ENCODE data around the gene WDR72. TPM values are rescaled to one million over a fixed set of nuclear protein-coding genes. Genes with fewer than 3 reads are reported as not detected.

The WDR72 gene
- total and polyA plus RNA-seq, 2 donors (not counting 1 experiment from before 2014, with no cell fraction given), result not detected

GRCh38 chr15:53539878-53540277, 219.6 kb downstream of the WDR72 start:
- no peaks in the 10 kb centered on the region for H3K27me3 ChIP-seq (replicated peaks in 1 of 4; ENCODE audit: control extremely low read depth in 1 of 4, control insufficient read depth in 3 of 4, insufficient read depth in 4 of 4, low read length in 3 of 4)
- no peaks in the 10 kb centered on the region for H4K20me1 ChIP-seq (ENCODE audit: control insufficient read depth, insufficient read depth, low read length, poor library complexity, severe bottlenecking)
- intact Hi-C loops (cut with micrococcal nuclease), result no loop called here
- Mint-ChIP-seq H3K4me1 (no peaks in the 10 kb centered on the region), H3K4me3 (no peak overlapping the region), H3K9me3 (ENCODE audit: insufficient read depth) (no peaks in the 10 kb centered on the region), H3K27ac (no peak overlapping the region), H3K27me3 (no peaks in the 10 kb centered on the region)
- no peak overlapping the region for H3K4me2 ChIP-seq (replicated peaks; ENCODE audit: low read depth, low read length, poor library complexity, severe bottlenecking)
- no CpG with 5 or more reads among the region's 3 CpGs for WGBS (ENCODE audit: insufficient coverage)
- H3K36me3 ChIP-seq (replicated peaks in 1 of 2; ENCODE audit: control extremely low read depth in 1 of 2, control insufficient read depth in 1 of 2, extremely low read depth in 1 of 2, insufficient read depth in 2 of 2, low read length in 1 of 2), result no peaks in the 10 kb centered on the region
- no peak overlapping the region for H2AFZ ChIP-seq (ENCODE audit: insufficient read depth, low read depth, low read length, poor library complexity, severe bottlenecking)
- H3K27ac ChIP-seq (ENCODE audit: low read length in 2 of 2), result no peak overlapping the region
- no peaks in the 10 kb centered on the region for H3K9me3 ChIP-seq (ENCODE audit: control extremely low read depth in 1 of 3, control insufficient read depth in 2 of 3, insufficient read depth in 1 of 3, low read length in 2 of 3)
- H3K79me2 ChIP-seq (ENCODE audit: control insufficient read depth, insufficient read depth, low read length), result no peaks in the 10 kb centered on the region
- H3K4me3 ChIP-seq (ENCODE audit: control extremely low read depth in 1 of 5, extremely low read depth in 1 of 5, insufficient read depth in 1 of 5, low read depth in 2 of 5, low read length in 4 of 5), result no peak overlapping the region
- DNase-seq (no peak), ATAC-seq (ENCODE audit: low read depth) (no peak)
- H3K4me1 ChIP-seq (ENCODE audit: control insufficient read depth in 2 of 2, insufficient read depth in 2 of 2, low read length in 2 of 2), result no peaks in the 10 kb centered on the region
- no peak overlapping the region for H3K9ac ChIP-seq (ENCODE audit: low read length)
- TF ChIP-seq CTCF (IDR thresholded peaks at IDR 0.05) (no peak), EZH2 (IDR thresholded peaks at IDR 0.05; ENCODE audit: borderline replicate concordance, insufficient read depth, low read depth, low read length, poor library complexity, severe bottlenecking) (no peak)
- CTCF ChIA-PET, result no interaction called here
- POLR2A ChIA-PET, result no interaction called here

GRCh38 chr15:53536479-53537120, 222.9 kb downstream of the WDR72 start:
- CTCF ChIA-PET, result interaction anchor here (0.9 to 1.0 kb wide), 2 partner anchors 10 to 16 kb away, joined by 3 to 4 read pairs; no protein-coding TSS in a partner anchor
- Histone ChIP-seq H3K79me2 (ENCODE audit: control insufficient read depth, insufficient read depth, low read length) (no peaks in the 10 kb centered on the region), H3K4me2 (replicated peaks; ENCODE audit: low read depth, low read length, poor library complexity, severe bottlenecking) (no peak overlapping the region), H3K9me3 (ENCODE audit: control extremely low read depth in 1 of 3, control insufficient read depth in 2 of 3, insufficient read depth in 1 of 3, low read length in 2 of 3) (no peaks in the 10 kb centered on the region), H3K27me3 (replicated peaks in 1 of 4; ENCODE audit: control extremely low read depth in 1 of 4, control insufficient read depth in 3 of 4, insufficient read depth in 4 of 4, low read length in 3 of 4) (no peaks in the 10 kb centered on the region), H3K4me3 (ENCODE audit: control extremely low read depth in 1 of 5, extremely low read depth in 1 of 5, insufficient read depth in 1 of 5, low read depth in 2 of 5, low read length in 4 of 5) (no peak overlapping the region), H3K4me1 (ENCODE audit: control insufficient read depth in 2 of 2, insufficient read depth in 2 of 2, low read length in 2 of 2) (no peaks in the 10 kb centered on the region), H3K36me3 (replicated peaks in 1 of 2; ENCODE audit: control extremely low read depth in 1 of 2, control insufficient read depth in 1 of 2, extremely low read depth in 1 of 2, insufficient read depth in 2 of 2, low read length in 1 of 2) (no peaks in the 10 kb centered on the region), H3K9ac (ENCODE audit: low read length) (no peak overlapping the region), H3K27ac (ENCODE audit: low read length in 2 of 2) (no peak overlapping the region), H2AFZ (ENCODE audit: insufficient read depth, low read depth, low read length, poor library complexity, severe bottlenecking) (no peak overlapping the region), H4K20me1 (ENCODE audit: control insufficient read depth, insufficient read depth, low read length, poor library complexity, severe bottlenecking) (no peaks in the 10 kb centered on the region)
- no peak for ATAC-seq (ENCODE audit: low read depth)
- no peak overlapping the region for H3K4me3 Mint-ChIP-seq
- H3K9me3 Mint-ChIP-seq (ENCODE audit: insufficient read depth), result no peaks in the 10 kb centered on the region
- no peaks in the 10 kb centered on the region for H3K4me1 Mint-ChIP-seq
- TF ChIP-seq EZH2 (IDR thresholded peaks at IDR 0.05; ENCODE audit: borderline replicate concordance, insufficient read depth, low read depth, low read length, poor library complexity, severe bottlenecking) (no peak), CTCF (IDR thresholded peaks at IDR 0.05) (no peak)
- POLR2A ChIA-PET, result no interaction called here
- no peak overlapping the region for H3K27ac Mint-ChIP-seq
- DNase-seq, result no peak
- WGBS (ENCODE audit: insufficient coverage), result 38% methylated on average over 1 of the region's 6 CpGs
- intact Hi-C loops (cut with micrococcal nuclease), result no loop called here
- no peaks in the 10 kb centered on the region for H3K27me3 Mint-ChIP-seq

Data from B cell (primary cell).